Endothelial cell of umbilical vein (primary cell): ENCODE results near the gene TIRAP. TPM values are rescaled to one million over a fixed set of nuclear protein-coding genes. Genes with fewer than 3 reads are reported as not detected.

Source experiments
- BruUV-seq: library from RNA; stranded (reverse); fragments of 400-500 nt; replicated peaks from 2 replicates; lab custom pipeline; 2021; lab: Mats Ljungman, UMichigan
- CTCF ChIA-PET: fragments of 300-600, 350-600 bp; sonication (Branson Sonifier 250); formaldehyde crosslinking; loops from one replicate; lab custom pipeline; 2021; ENCODE audit warnings: antibody characterized with exemption, inconsistent platforms; lab: Charles Lee
- POLR2A ChIA-PET: fragments of 300-600, 350-600 bp; sonication (Branson Sonifier 250); formaldehyde crosslinking; loops from one replicate; lab custom pipeline; 2021; ENCODE audit warnings: antibody characterized with exemption, inconsistent platforms; lab: Charles Lee
- DNase-seq: peaks from one replicate; pipeline ENCODE4 v3.0.0-alpha.2; 2011; ENCODE audit warnings: low read depth, low spot score
- FAIRE-seq: peaks from 2 replicates; lab custom pipeline; 2011; peaks lifted over from hg19 to GRCh38; lab: Jason Lieb, UNC
- H2AFZ ChIP-seq: 2 replicates; pipeline ENCODE4 v1.6.0; 2012; ENCODE audit warnings: low read depth, low read length, control low read depth, inconsistent platforms
- H3K27ac ChIP-seq: 2 replicates; pipeline ENCODE4 v1.5.1; 2011; ENCODE audit warnings: low read depth, mild to moderate bottlenecking, control low read depth, low read length, moderate library complexity; ENCODE audit not compliant: insufficient read depth
- H3K27me3 ChIP-seq, 2 experiments: 2 replicates each; pipeline versions ENCODE4 v1.6.0 to v1.6.1; 2011; ENCODE audit warnings: low read length in 2 of 2, mixed read lengths in 1 of 2; ENCODE audit not compliant: control insufficient read depth in 2 of 2, insufficient read depth in 2 of 2
- H3K36me3 ChIP-seq, 2 experiments: 2 replicates in 1 of 2; 3 replicates in 1 of 2; pipeline ENCODE4 v1.5.1; 2011; ENCODE audit warnings: low read length in 2 of 2, mild to moderate bottlenecking in 1 of 2, moderate library complexity in 1 of 2; ENCODE audit not compliant: control insufficient read depth in 2 of 2, insufficient read depth in 2 of 2; ENCODE audit errors: extremely low read depth in 1 of 2
- H3K4me1 ChIP-seq: 3 replicates; pipeline ENCODE4 v1.5.1; 2011; ENCODE audit warnings: mild to moderate bottlenecking, low read length; ENCODE audit not compliant: control insufficient read depth, insufficient read depth; ENCODE audit errors: extremely low read depth
- H3K4me2 ChIP-seq: 2 replicates; pipeline ENCODE4 v1.6.1; 2011; ENCODE audit warnings: low read length, control low read depth, mixed read lengths; ENCODE audit not compliant: insufficient read depth
- H3K4me3 ChIP-seq, 3 experiments: fragments of 200-600 bp in 1 of 3; sonication (generic), shearing (Covaris generic) in 1 of 3; replicated peaks in 1 of 3; 2 replicates each; pipeline ENCODE4 v1.5.1; 2011 to 2016; ENCODE audit warnings: control low read depth in 3 of 3, low read length in 3 of 3, mild to moderate bottlenecking in 2 of 3, inconsistent platforms in 1 of 3, low read depth in 1 of 3, moderate library complexity in 1 of 3; ENCODE audit not compliant: insufficient read depth in 1 of 3
- H3K79me2 ChIP-seq: 2 replicates; pipeline ENCODE4 v1.6.0; 2012; ENCODE audit warnings: low read length, inconsistent platforms; ENCODE audit not compliant: control insufficient read depth, insufficient read depth
- H3K9ac ChIP-seq: replicated peaks from 2 replicates; pipeline ENCODE3; 2011; ENCODE audit warnings: low read length, control low read depth; ENCODE audit not compliant: insufficient read depth; ENCODE audit errors: extremely low read depth
- H3K9me1 ChIP-seq: replicated peaks from 3 replicates; pipeline ENCODE4 v1.6.0; 2011; ENCODE audit warnings: mild to moderate bottlenecking, low read length; ENCODE audit not compliant: control insufficient read depth, insufficient read depth; ENCODE audit errors: extremely low read depth
- H3K9me3 ChIP-seq: replicated peaks from 2 replicates; pipeline ENCODE4 v1.5.1; 2012; ENCODE audit warnings: low read length, inconsistent platforms; ENCODE audit not compliant: control insufficient read depth, insufficient read depth
- H4K20me1 ChIP-seq: replicated peaks from 2 replicates; pipeline ENCODE3; 2011; ENCODE audit warnings: mild to moderate bottlenecking, low read length; ENCODE audit not compliant: control insufficient read depth, insufficient read depth; ENCODE audit errors: extremely low read depth
- EZH2 ChIP-seq: IDR thresholded peaks from 2 replicates; pipeline ENCODE4 v1.6.1; 2012; ENCODE audit warnings: borderline replicate concordance, low read depth, mild to moderate bottlenecking, moderate library complexity, low read length, inconsistent platforms; ENCODE audit not compliant: severe bottlenecking
- FOS ChIP-seq: IDR thresholded peaks from 2 replicates; pipeline ENCODE4 v1.6.1; 2011; ENCODE audit warnings: mild to moderate bottlenecking, low read length, moderate library complexity, borderline replicate concordance; ENCODE audit not compliant: insufficient read depth
- GATA2 ChIP-seq: IDR thresholded peaks from 2 replicates; pipeline ENCODE4 v1.7.0; 2011; ENCODE audit warnings: low read depth, mild to moderate bottlenecking, moderate library complexity, mixed read lengths, low read length; ENCODE audit not compliant: insufficient read length, insufficient read depth
- JUN ChIP-seq: IDR thresholded peaks from 2 replicates; pipeline ENCODE4 v1.6.1; 2011; ENCODE audit warnings: borderline replicate concordance, low read depth; ENCODE audit not compliant: insufficient read length, insufficient read depth
- MAX ChIP-seq: IDR thresholded peaks from 2 replicates; pipeline ENCODE4 v1.6.1; 2011; ENCODE audit not compliant: insufficient read depth, insufficient read length
- MYC ChIP-seq: IDR thresholded peaks from one replicate; pipeline ENCODE4 v1.6.1; 2011; ENCODE audit warnings: mild to moderate bottlenecking, low read depth, low read length
- POLR2A ChIP-seq: IDR thresholded peaks from 2 replicates; pipeline ENCODE4 v1.6.1; 2012; ENCODE audit warnings: low read depth, mild to moderate bottlenecking, control low read depth, low read length
- POLR2AphosphoS5 ChIP-seq: IDR thresholded peaks from 2 replicates; pipeline ENCODE4 v1.6.1; 2012; ENCODE audit warnings: low read depth, mild to moderate bottlenecking, control low read depth, low read length, moderate library complexity; ENCODE audit not compliant: insufficient read depth
- dilution Hi-C: fragments of 300-500 bp; cut with MboI; formaldehyde crosslinking; loops from one replicate; pipeline ENCODE4 v1.15.0; 2019; ENCODE audit warnings: low sequenced_read_pairs; ENCODE audit not compliant: extremely low pct_ligation_motif_present
- intact Hi-C: fragments of 100-400 bp; cut with micrococcal nuclease; formaldehyde crosslinking; loops from one replicate; pipeline ENCODE4 v1.10.0; 2022
- polyA plus RNA-seq, 4 experiments: library from polyadenylated mRNA; depleted of rRNA in 3 of 4; stranded (reverse) in 3 of 4; unstranded in 1 of 4; fragments of >200 nt; gene quantifications; 2 replicates each; pipeline versions ENCODE4 v1.2.1 to v1.2.3, GENCODE V29; 2011 to 2012; ENCODE audit warnings: missing spikeins in 1 of 4
- total RNA-seq: library from RNA; stranded (reverse); gene quantifications from 2 replicates; pipeline ENCODE4 v1.2.3, GENCODE V29; 2021
- TF ChIP-seq, protein P1 (sequence below), 2 donors: IDR thresholded peaks; 1 replicate in 1 of 2; 2 replicates in 1 of 2; pipeline ENCODE4 v1.5.1; 2011; ENCODE audit warnings: low read length in 2 of 2, mild to moderate bottlenecking in 2 of 2, moderate library complexity in 2 of 2, control low read depth in 1 of 2, inconsistent platforms in 1 of 2, low read depth in 1 of 2; ENCODE audit not compliant: insufficient read depth in 1 of 2; ENCODE audit errors: extremely low read depth in 1 of 2

TIRAP gene
- total and polyA plus RNA-seq, 2 donors (not counting 3 experiments of a cell fraction or from before 2014, with no cell fraction given), result 9.3 to 11.0 TPM

- H3K9ac ChIP-seq, result no peak overlapping the region
- H3K4me1 ChIP-seq, result no peaks in the 10 kb centered on the region
- ChIA-PET POLR2A (interaction anchor here (0.6 kb wide), 1 partner anchor 24 kb away, joined by 3 read pairs; no protein-coding TSS in a partner anchor), CTCF (interaction anchor here (1.1 to 1.3 kb wide), 2 partner anchors 152 kb away, joined by 4 read pairs; no protein-coding TSS in a partner anchor)
- H3K9me1 ChIP-seq, result no peaks in the 10 kb centered on the region
- H3K27ac ChIP-seq, result no peak overlapping the region
- intact Hi-C loops, result no loop called here
- no peak for TF ChIP-seq MYC
- TF ChIP-seq GATA2, result no peak
- TF ChIP-seq POLR2AphosphoS5, result no peak
- no peak for TF ChIP-seq MAX
- TF ChIP-seq FOS, result no peak
- no peak for TF ChIP-seq POLR2A
- no peaks in the 10 kb centered on the region for H3K36me3 ChIP-seq
- no peak for DNase-seq
- H3K79me2 ChIP-seq, result no peaks in the 10 kb centered on the region
- H3K4me2 ChIP-seq, result no peak overlapping the region
- H2AFZ ChIP-seq, result no peak overlapping the region
- dilution Hi-C loops, result no loop called here
- H3K27me3 ChIP-seq, result no peaks in the 10 kb centered on the region
- H3K4me3 ChIP-seq, result no peak overlapping the region
- no peaks in the 10 kb centered on the region for H4K20me1 ChIP-seq
- BruUV-seq, result no TSS peak
- H3K9me3 ChIP-seq, result no peaks in the 10 kb centered on the region
- no peak for FAIRE-seq
Observed at GRCh38 chr11:126328938-126329643, 46.2 kb downstream of the TIRAP start.

- no TSS peak for BruUV-seq
- no peak overlapping the region for H2AFZ ChIP-seq
- no peak overlapping the region for H3K27ac ChIP-seq
- ChIA-PET CTCF (interaction anchor here (1.3 kb wide), 1 partner anchor 151 kb away, joined by 4 read pairs; no protein-coding TSS in a partner anchor), POLR2A (no interaction called here)
- H3K79me2 ChIP-seq, result no peaks in the 10 kb centered on the region
- H3K4me3 ChIP-seq, result no peak overlapping the region
- intact Hi-C loops (no loop called here), dilution Hi-C loops (no loop called here)
- no peaks in the 10 kb centered on the region for H3K9me3 ChIP-seq
- no peak for FAIRE-seq
- H3K4me2 ChIP-seq, result no peak overlapping the region
- H3K27me3 ChIP-seq, result no peaks in the 10 kb centered on the region
- no peaks in the 10 kb centered on the region for H3K9me1 ChIP-seq
- no peaks in the 10 kb centered on the region for H3K36me3 ChIP-seq
- DNase-seq, result no peak
- no peak overlapping the region for H3K9ac ChIP-seq
- no peaks in the 10 kb centered on the region for H4K20me1 ChIP-seq
- TF ChIP-seq, protein P1, sequence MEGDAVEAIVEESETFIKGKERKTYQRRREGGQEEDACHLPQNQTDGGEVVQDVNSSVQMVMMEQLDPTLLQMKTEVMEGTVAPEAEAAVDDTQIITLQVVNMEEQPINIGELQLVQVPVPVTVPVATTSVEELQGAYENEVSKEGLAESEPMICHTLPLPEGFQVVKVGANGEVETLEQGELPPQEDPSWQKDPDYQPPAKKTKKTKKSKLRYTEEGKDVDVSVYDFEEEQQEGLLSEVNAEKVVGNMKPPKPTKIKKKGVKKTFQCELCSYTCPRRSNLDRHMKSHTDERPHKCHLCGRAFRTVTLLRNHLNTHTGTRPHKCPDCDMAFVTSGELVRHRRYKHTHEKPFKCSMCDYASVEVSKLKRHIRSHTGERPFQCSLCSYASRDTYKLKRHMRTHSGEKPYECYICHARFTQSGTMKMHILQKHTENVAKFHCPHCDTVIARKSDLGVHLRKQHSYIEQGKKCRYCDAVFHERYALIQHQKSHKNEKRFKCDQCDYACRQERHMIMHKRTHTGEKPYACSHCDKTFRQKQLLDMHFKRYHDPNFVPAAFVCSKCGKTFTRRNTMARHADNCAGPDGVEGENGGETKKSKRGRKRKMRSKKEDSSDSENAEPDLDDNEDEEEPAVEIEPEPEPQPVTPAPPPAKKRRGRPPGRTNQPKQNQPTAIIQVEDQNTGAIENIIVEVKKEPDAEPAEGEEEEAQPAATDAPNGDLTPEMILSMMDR (IDR thresholded peaks at IDR 0.05; ENCODE audit: extremely low read depth in 1 of 2, insufficient read depth in 1 of 2, low read depth in 1 of 2, low read length in 2 of 2), result no peak
- no peak for TF ChIP-seq POLR2A
- TF ChIP-seq JUN, result no peak
- TF ChIP-seq EZH2, result no peak
- no peak for TF ChIP-seq MYC
- TF ChIP-seq POLR2AphosphoS5, result no peak
- TF ChIP-seq MAX, result no peak
- H3K4me1 ChIP-seq, result peaks cover 2% of the 10 kb centered on the region
Observed at GRCh38 chr11:126329644-126330211, 46.8 kb downstream of the TIRAP start.
